ENCODE measurements around the gene EXD3.

EXD3 gene

DNA sequence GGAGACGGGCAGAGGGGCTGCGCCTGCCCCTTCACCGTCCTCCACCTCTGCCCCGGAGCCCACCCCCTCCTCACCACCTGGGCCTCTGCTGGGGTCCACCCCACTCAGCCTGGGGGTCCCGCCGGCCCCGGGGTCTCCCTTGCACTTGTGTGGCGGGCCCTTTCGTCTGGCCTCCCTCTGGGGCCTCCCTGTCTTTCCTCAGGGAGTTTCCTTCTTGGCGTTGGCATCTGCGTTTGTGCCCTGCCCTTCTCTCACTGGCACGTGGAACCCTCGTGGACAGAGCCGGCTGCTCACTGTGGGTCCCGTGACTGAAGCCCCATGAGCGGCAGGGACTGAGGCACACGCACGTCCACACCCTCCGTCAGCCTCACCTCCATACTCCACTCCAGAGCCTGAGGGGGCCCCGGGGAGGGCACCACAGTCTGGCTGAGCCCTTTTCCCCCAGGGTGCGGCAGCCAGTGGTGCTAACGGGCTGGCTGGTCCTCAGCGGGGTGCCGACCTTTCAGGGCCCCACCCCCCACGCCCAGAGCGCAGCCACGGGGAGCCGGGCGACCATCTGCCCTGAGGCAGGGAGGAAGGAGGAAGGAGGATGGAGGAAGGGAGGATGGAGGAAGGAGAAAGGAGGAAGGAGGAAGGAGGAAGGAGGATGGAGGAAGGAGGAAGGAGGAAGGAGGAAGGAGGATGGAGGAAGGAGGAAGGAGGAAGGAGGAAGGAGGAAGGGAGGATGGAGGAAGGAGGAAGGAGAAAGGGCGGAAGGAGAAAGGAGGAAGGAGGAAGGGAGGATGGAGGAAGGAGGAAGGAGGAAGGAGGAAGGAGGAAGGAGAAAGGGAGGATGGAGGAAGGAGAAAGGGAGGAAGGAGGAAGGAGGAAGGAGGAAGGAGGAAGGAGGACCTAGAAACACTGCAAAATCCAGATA is 67.9 kb downstream of the EXD3 start:
- DNase-seq (ENCODE audit: low read depth): no peak
- TF ChIP-seq, protein P1, sequence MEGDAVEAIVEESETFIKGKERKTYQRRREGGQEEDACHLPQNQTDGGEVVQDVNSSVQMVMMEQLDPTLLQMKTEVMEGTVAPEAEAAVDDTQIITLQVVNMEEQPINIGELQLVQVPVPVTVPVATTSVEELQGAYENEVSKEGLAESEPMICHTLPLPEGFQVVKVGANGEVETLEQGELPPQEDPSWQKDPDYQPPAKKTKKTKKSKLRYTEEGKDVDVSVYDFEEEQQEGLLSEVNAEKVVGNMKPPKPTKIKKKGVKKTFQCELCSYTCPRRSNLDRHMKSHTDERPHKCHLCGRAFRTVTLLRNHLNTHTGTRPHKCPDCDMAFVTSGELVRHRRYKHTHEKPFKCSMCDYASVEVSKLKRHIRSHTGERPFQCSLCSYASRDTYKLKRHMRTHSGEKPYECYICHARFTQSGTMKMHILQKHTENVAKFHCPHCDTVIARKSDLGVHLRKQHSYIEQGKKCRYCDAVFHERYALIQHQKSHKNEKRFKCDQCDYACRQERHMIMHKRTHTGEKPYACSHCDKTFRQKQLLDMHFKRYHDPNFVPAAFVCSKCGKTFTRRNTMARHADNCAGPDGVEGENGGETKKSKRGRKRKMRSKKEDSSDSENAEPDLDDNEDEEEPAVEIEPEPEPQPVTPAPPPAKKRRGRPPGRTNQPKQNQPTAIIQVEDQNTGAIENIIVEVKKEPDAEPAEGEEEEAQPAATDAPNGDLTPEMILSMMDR (IDR thresholded peaks at IDR 0.05; ENCODE audit: insufficient read depth, low read depth, low read length, missing control alignments): no peak
- no peak overlapping the region for H3K4me3 ChIP-seq (ENCODE audit: low read depth, low read length)

DNA sequence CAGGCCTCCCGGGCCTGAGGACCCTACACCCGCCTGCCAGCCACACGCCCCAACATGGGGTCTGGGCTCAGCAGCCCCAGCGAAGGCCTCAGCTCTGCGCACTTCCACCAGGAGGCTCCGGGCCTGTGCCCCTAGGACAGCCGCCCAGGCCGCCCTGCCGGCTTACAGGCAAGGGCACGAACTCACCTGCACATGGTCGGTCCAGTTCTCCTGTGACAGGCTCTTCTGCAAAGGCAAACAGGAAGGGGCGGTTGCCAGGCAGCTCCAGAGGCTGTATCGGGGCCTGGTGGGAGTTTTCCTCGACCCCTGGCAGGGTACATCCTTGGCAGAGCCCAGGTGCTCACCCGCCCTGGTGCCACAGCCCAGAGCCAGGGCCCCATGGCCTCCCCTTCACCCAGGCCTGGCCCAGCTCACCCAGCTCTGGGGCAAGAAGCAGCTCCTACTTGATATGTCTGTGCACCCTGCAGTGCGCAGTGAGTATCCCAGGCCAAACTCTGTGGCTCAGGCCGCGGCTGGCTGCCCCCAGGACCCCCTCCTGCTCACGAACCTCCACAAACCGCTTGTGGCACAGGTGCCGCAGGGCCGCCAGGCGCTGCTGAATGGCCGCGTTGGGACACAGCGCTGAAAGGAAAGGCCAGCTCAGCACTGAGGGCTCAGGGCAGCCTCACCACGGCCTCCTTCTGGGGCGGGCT is 68.7 kb downstream of the EXD3 start:
- DNase-seq (ENCODE audit: low read depth): no peak

DNA sequence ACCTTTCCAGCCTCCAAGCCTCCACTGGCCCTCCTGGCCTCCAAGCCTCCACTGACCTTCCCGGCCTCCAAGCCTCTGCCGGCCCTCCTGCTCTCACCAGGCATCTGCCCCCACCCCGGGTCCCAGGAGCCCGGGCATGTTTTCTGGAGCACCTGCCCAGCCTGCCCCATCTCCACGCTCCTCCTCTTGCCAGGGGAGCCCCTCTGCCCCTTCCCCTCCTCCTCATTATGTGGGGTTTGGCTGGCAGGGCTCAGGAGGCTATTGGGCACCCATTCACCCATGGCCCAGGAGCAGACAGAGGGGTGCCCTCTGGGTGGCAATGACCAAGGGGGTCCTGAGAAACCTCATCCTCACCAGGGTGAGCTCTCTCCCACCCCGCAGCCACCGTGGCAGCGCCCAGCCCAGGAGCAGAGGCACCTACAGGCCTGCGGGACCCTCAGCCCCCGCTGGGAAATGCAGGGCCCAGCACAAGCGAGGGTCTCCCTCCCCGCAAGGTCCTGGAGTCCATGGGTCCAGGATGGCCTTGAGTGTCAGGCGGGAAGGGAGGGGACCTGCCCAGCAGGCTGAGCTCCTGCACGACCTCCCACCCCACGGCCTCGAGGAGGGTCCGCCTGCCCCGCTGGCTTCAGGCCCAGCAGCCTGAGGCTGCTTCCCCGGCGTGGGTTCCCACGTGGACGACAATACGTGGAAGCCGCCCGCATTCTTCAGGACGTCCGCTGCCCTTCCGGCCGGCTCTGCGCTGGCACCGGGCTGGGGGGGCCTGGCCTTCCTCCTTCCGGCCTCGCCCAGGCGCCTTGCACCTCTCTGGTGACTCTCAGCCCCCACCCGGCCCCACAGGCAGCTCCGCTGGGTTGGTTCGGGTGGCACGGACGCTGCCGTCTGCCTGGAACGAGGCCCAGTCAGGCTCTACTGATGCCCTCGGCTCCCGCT is 69.5 kb downstream of the EXD3 start:
- H3K4me3 ChIP-seq (ENCODE audit: low read depth, low read length): no peak overlapping the region
- TF ChIP-seq, protein P1 (IDR thresholded peaks at IDR 0.05; ENCODE audit: insufficient read depth, low read depth, low read length, missing control alignments): no peak
- DNase-seq (ENCODE audit: low read depth): no peak

More for the DNA sequence above, 68.7 kb downstream of the EXD3 start:
- H3K4me3 ChIP-seq (ENCODE audit: low read depth, low read length): no peak overlapping the region
- TF ChIP-seq, protein P1 (IDR thresholded peaks at IDR 0.05; ENCODE audit: insufficient read depth, low read depth, low read length, missing control alignments): no peak

DNA sequence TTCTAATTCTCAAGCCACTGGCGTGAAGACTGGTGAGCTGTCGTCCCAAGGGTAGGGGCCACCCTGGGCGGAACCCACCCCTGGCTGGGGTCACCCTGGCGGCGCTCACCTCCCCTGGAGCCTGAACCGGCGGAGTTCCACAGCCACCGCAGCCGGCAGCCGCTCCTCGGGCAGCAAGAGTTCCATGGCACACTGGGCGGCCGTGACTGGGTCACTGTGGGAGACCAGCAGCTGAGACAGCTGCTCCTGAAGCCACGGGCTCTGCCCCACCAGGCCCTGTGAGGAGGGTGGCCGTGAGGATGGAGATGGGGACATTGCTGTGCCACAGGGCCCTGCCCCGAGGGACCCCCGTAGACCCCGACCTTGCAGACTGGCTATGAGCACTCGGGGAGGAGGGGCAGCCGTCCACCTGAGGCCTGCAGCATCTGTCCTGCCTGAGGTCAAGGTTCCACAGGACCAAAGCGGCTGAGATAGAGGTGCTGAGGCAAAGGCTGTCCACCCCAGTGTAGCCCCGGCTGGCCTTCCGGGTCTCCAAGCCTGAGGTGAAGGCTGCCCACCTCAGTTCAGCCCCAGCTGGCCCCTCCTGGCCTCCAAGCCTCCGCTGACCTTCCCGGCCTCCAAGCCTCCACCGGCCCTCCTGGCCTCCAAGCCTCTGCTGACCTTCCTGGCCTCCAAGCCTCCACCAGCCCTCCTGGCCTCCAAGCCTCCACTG is 70.3 kb downstream of the EXD3 start:
- TF ChIP-seq, protein P1 (IDR thresholded peaks at IDR 0.05; ENCODE audit: insufficient read depth, low read depth, low read length, missing control alignments): no peak
- no peak for DNase-seq (ENCODE audit: low read depth)
- H3K4me3 ChIP-seq (ENCODE audit: low read depth, low read length): no peak overlapping the region

DNA sequence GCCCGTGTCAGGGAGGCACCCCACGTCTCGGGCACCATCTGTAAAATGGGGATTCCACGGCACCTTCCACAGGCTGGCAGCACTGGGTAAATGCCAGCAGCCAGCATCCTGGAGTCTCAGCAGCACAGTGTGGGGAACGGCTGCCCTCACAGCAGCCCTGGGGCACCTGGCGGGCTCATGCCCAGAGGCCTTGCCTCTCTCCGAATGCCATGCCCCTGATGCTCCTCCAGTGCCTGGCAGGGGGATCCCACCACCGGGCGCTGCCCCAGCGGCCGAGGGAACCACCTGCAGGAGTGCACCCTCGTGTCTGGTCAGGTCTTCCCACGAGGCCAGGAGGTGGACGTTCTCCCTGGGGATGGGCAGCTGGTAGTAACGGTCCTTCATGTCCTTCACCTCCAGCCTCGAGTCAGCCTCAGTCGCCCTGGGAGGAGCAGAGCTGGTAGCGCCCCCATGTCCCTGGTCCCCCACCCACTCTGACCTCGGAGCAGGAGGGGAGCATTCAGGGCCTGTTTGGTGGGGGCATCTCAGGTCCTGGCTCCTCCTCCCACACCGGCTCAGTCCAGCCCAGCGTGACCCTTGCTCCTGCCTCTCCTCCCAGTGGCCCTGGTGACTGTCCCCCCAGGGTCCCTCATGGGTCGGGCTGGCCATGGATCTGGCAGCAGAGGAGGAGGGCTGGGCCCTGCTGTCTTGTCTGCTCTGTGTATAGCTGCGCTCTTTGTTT is 71.0 kb downstream of the EXD3 start:
- TF ChIP-seq, protein P1 (IDR thresholded peaks at IDR 0.05; ENCODE audit: insufficient read depth, low read depth, low read length, missing control alignments): no peak
- H3K4me3 ChIP-seq (ENCODE audit: low read depth, low read length): no peak overlapping the region
- DNase-seq (ENCODE audit: low read depth): no peak

Data from GM12865 (cell line).